Stimulated activated CD8-positive, alpha-beta memory T cell treated with anti-CD3 and anti-CD28 coated beads, Interleukin-12 subunit alpha, Interleukin-12 subunit beta, amount 100 ng/mL, for 4 hours (primary cell): ENCODE results near the gene STX12.
"Not testable (repeated sequence)": the region's sequence is repeated elsewhere in the genome, so short reads cannot be mapped to it uniquely, and the experiment has no call there.

ENCODE experiments used
- DNase-seq: peaks from one replicate; pipeline ENCODE4 v3.0.0-alpha.2; 2020; ENCODE audit warnings: low read depth

Gene STX12

GRCh38 chr1:27868932-27869718 lies 96.1 kb downstream of the STX12 start:
- DNase-seq = peak; percentile 40

- DNase-seq = no peak
Observed at GRCh38 chr1:27869719-27870085, 96.7 kb downstream of the STX12 start.

- not testable (repeated sequence) for DNase-seq
Observed at GRCh38 chr1:27871076-27871475, 98.1 kb downstream of the STX12 start.

GRCh38 chr1:27872059-27872801 lies 99.2 kb downstream of the STX12 start, which contains the start of gene THEMIS2:
Gene THEMIS2 (plus strand): TSS chr1:27872544. CDS start chr1:27872572, 28 bp downstream.
- peak; percentile 62 for DNase-seq

GRCh38 chr1:27872802-27873551 lies 100.0 kb downstream of the STX12 start:
- no peak for DNase-seq

GRCh38 chr1:27873671-27874384 lies 100.8 kb downstream of the STX12 start:
- DNase-seq = no peak
